H9 (cell line): ENCODE results near the gene CSTPP1. TPM values are rescaled to one million over a fixed set of nuclear protein-coding genes. Genes with fewer than 3 reads are reported as not detected.

Experiments
- DNase-seq: peaks from one replicate; pipeline ENCODE4 v3.0.0-alpha.2; 2017
- H2AFZ ChIP-seq: one replicate; pipeline ENCODE4 v1.6.1; 2013; ENCODE audit warnings: mild to moderate bottlenecking, low read length, control low read depth, moderate library complexity
- H2AK5ac ChIP-seq: 2 replicates; pipeline ENCODE4 v1.6.1; 2013; ENCODE audit warnings: low read length, control low read depth, mixed read lengths; ENCODE audit not compliant: insufficient read length
- H2BK120ac ChIP-seq: one replicate; pipeline ENCODE4 v1.6.1; 2013; ENCODE audit warnings: low read depth, mild to moderate bottlenecking, low read length, control low read depth, inconsistent platforms; ENCODE audit not compliant: poor library complexity, severe bottlenecking
- H2BK12ac ChIP-seq: 2 replicates; pipeline ENCODE4 v1.6.1; 2013; ENCODE audit warnings: low read length, control low read depth, mixed read lengths, low read depth; ENCODE audit not compliant: insufficient read length
- H2BK15ac ChIP-seq: 2 replicates; pipeline ENCODE4 v1.6.1; 2013; ENCODE audit warnings: low read depth, low read length, control low read depth
- H2BK20ac ChIP-seq: one replicate; pipeline ENCODE4 v1.6.1; 2013; ENCODE audit warnings: low read depth, mild to moderate bottlenecking, low read length, control low read depth, inconsistent platforms; ENCODE audit not compliant: poor library complexity, severe bottlenecking
- H2BK5ac ChIP-seq: 2 replicates; pipeline ENCODE4 v1.6.1; 2013; ENCODE audit warnings: low read length, control low read depth, mixed read lengths; ENCODE audit not compliant: insufficient read length
- H3K14ac ChIP-seq: 2 replicates; pipeline ENCODE4 v1.6.1; 2013; ENCODE audit warnings: low read length, control low read depth; ENCODE audit not compliant: insufficient read depth
- H3K18ac ChIP-seq: 2 replicates; pipeline ENCODE4 v1.6.1; 2013; ENCODE audit warnings: low read depth, mild to moderate bottlenecking, mixed read lengths, low read length, control low read depth; ENCODE audit not compliant: insufficient read length
- H3K23ac ChIP-seq: 2 replicates; pipeline ENCODE4 v1.6.1; 2013; ENCODE audit warnings: low read length, control low read depth, mixed read lengths, low read depth; ENCODE audit not compliant: insufficient read length
- H3K23me2 ChIP-seq: 2 replicates; pipeline ENCODE4 v1.6.1; 2013; ENCODE audit warnings: low read depth, mild to moderate bottlenecking, mixed read lengths, low read length, control low read depth; ENCODE audit not compliant: insufficient read length, poor library complexity, severe bottlenecking
- H3K27ac ChIP-seq: 2 replicates; pipeline ENCODE4 v1.5.1; 2013; ENCODE audit warnings: low read length, control low read depth, mixed read lengths, low read depth; ENCODE audit not compliant: insufficient read length
- H3K27me3 ChIP-seq: 2 replicates; pipeline ENCODE4 v1.6.1; 2013; ENCODE audit warnings: low read length, control low read depth, inconsistent platforms; ENCODE audit not compliant: insufficient read depth
- H3K4ac ChIP-seq: 2 replicates; pipeline ENCODE4 v1.6.1; 2013; ENCODE audit warnings: low read depth, mild to moderate bottlenecking, control low read depth, inconsistent platforms, low read length, moderate library complexity
- H3K4me1 ChIP-seq: 2 replicates; pipeline ENCODE4 v1.6.1; 2013; ENCODE audit warnings: low read length, control low read depth, inconsistent platforms; ENCODE audit not compliant: insufficient read depth
- H3K4me2 ChIP-seq: 2 replicates; pipeline ENCODE4 v1.6.1; 2013; ENCODE audit warnings: low read length, control low read depth, mixed read lengths; ENCODE audit not compliant: insufficient read length, insufficient read depth
- H3K56ac ChIP-seq: 2 replicates; pipeline ENCODE4 v1.6.1; 2013; ENCODE audit warnings: low read depth, mild to moderate bottlenecking, mixed read lengths, low read length, control low read depth; ENCODE audit not compliant: insufficient read length
- H3K79me1 ChIP-seq: 2 replicates; pipeline ENCODE4 v1.6.1; 2013; ENCODE audit warnings: low read depth, mild to moderate bottlenecking, moderate library complexity, low read length, control low read depth, inconsistent platforms; ENCODE audit not compliant: insufficient read depth, poor library complexity, severe bottlenecking
- H3K79me2 ChIP-seq: 2 replicates; pipeline ENCODE4 v1.6.1; 2013; ENCODE audit warnings: low read length, control low read depth, inconsistent platforms; ENCODE audit not compliant: insufficient read depth
- H3K9ac ChIP-seq: 2 replicates; pipeline ENCODE4 v1.6.1; 2013; ENCODE audit warnings: low read length, control low read depth, mixed read lengths; ENCODE audit not compliant: insufficient read length; ENCODE audit errors: extremely low read depth
- H3K9me3 ChIP-seq: one replicate; pipeline ENCODE4 v1.6.1; 2013; ENCODE audit warnings: low read depth, low read length, inconsistent platforms; ENCODE audit not compliant: control insufficient read depth
- H3T11ph ChIP-seq: one replicate; pipeline ENCODE4 v1.6.1; 2013; ENCODE audit warnings: mild to moderate bottlenecking, low read length, control low read depth, inconsistent platforms
- H4K20me1 ChIP-seq: one replicate; pipeline ENCODE4 v1.6.1; 2013; ENCODE audit not compliant: control insufficient read depth, insufficient read length, insufficient read depth
- H4K5ac ChIP-seq: 2 replicates; pipeline ENCODE4 v1.6.1; 2013; ENCODE audit warnings: low read depth, mild to moderate bottlenecking, mixed read lengths, low read length, control low read depth; ENCODE audit not compliant: insufficient read length
- H4K8ac ChIP-seq: replicated peaks from 2 replicates; pipeline ENCODE4 v1.6.1; 2013; ENCODE audit warnings: low read length, control low read depth, mixed read lengths, low read depth; ENCODE audit not compliant: insufficient read length
- H4K91ac ChIP-seq: 2 replicates; pipeline ENCODE4 v1.6.1; 2013; ENCODE audit warnings: low read depth, mild to moderate bottlenecking, moderate library complexity, mixed read lengths, low read length, control low read depth; ENCODE audit not compliant: insufficient read length
- H3K27ac Mint-ChIP-seq, 3 experiments: 2 replicates in 2 of 3; 3 replicates in 1 of 3; pipeline ENCODE4 v1.8.0; 2020 to 2021; ENCODE audit warnings: mixed read lengths in 3 of 3, mild to moderate bottlenecking in 1 of 3, moderate library complexity in 1 of 3
- H3K27me3 Mint-ChIP-seq: 2 replicates; pipeline ENCODE4 v1.8.0; 2021; ENCODE audit warnings: low read depth, mild to moderate bottlenecking, moderate library complexity, mixed read lengths
- H3K36me3 Mint-ChIP-seq, 3 experiments: 2 replicates in 2 of 3; 3 replicates in 1 of 3; pipeline ENCODE4 v1.8.0; 2020 to 2021; ENCODE audit warnings: low read depth in 3 of 3, mixed read lengths in 3 of 3; ENCODE audit not compliant: insufficient read depth in 1 of 3
- H3K4me1 Mint-ChIP-seq, 2 experiments: 2 replicates each; pipeline ENCODE4 v1.8.0; 2020; ENCODE audit warnings: mixed read lengths in 2 of 2
- H3K4me3 Mint-ChIP-seq, 2 experiments: 2 replicates in 1 of 2; 3 replicates in 1 of 2; pipeline ENCODE4 v1.8.0; 2020 to 2021; ENCODE audit warnings: mild to moderate bottlenecking in 2 of 2, mixed read lengths in 2 of 2, moderate library complexity in 1 of 2
- H3K9me3 Mint-ChIP-seq, 2 experiments: 2 replicates in 1 of 2; 3 replicates in 1 of 2; pipeline ENCODE4 v1.8.0; 2020; ENCODE audit warnings: mild to moderate bottlenecking in 2 of 2, mixed read lengths in 2 of 2, moderate library complexity in 1 of 2
- WGBS: extraction: QIAGEN DNeasy Blood & Tissue Kit; methylation state at CpG from one replicate; pipeline ENCODE4 v1.1.7; 2013; ENCODE audit warnings: missing lambda C conversion rate, low lambda C conversion rate, mixed read lengths; ENCODE audit not compliant: insufficient read length; ENCODE audit errors: extremely low coverage; 5-methylcytosine and 5-hydroxymethylcytosine counted together
- total RNA-seq: library from RNA; stranded (reverse); gene quantifications from 2 replicates; pipeline ENCODE4 v1.2.1, GENCODE V29; 2021
- TF ChIP-seq, protein P1 (sequence below): fragments of 200-600 bp; sonication (generic); conservative IDR thresholded peaks from 3 replicates; pipeline ENCODE4 v1.8.0; 2021; ENCODE audit warnings: antibody characterized with exemption, mild to moderate bottlenecking

The CSTPP1 gene
- total RNA-seq, 1 experiment from 2014 or later: 21.2 TPM

GRCh38 chr11:47179655-47179991 is 243.1 kb downstream of the CSTPP1 start:
- TF ChIP-seq, protein P1, sequence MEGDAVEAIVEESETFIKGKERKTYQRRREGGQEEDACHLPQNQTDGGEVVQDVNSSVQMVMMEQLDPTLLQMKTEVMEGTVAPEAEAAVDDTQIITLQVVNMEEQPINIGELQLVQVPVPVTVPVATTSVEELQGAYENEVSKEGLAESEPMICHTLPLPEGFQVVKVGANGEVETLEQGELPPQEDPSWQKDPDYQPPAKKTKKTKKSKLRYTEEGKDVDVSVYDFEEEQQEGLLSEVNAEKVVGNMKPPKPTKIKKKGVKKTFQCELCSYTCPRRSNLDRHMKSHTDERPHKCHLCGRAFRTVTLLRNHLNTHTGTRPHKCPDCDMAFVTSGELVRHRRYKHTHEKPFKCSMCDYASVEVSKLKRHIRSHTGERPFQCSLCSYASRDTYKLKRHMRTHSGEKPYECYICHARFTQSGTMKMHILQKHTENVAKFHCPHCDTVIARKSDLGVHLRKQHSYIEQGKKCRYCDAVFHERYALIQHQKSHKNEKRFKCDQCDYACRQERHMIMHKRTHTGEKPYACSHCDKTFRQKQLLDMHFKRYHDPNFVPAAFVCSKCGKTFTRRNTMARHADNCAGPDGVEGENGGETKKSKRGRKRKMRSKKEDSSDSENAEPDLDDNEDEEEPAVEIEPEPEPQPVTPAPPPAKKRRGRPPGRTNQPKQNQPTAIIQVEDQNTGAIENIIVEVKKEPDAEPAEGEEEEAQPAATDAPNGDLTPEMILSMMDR: peak; percentile 70
- H3K36me3 Mint-ChIP-seq: peaks cover 2 to 30% (median 27%) of the 10 kb centered on the region in 3 experiments; a peak in 5 of 7 replicates
- H3K27me3 Mint-ChIP-seq: no peaks in the 10 kb centered on the region
- peaks cover 15% of the 10 kb centered on the region; the same call in 1 of the 2 replicates for H3K79me2 ChIP-seq
- no peak overlapping the region for H2BK12ac ChIP-seq
- no peak overlapping the region for H2BK20ac ChIP-seq
- H4K91ac ChIP-seq: no peak overlapping the region
- H3K23ac ChIP-seq: no peak overlapping the region
- no peak overlapping the region for H3K4me2 ChIP-seq
- WGBS: no CpG with 5 or more reads among the region's 1 CpG
- H3K9me3 Mint-ChIP-seq: no peaks in the 10 kb centered on the region
- H3K14ac ChIP-seq: no peak overlapping the region
- H3K4me1 Mint-ChIP-seq: peaks cover 23 to 25% of the 10 kb centered on the region in 2 experiments
- H3K56ac ChIP-seq: no peak overlapping the region
- H3K9ac ChIP-seq: no peak overlapping the region
- H4K5ac ChIP-seq: no peak overlapping the region
- no peak overlapping the region for H2BK5ac ChIP-seq
- H2BK15ac ChIP-seq: no peak overlapping the region
- H4K8ac ChIP-seq: no peak overlapping the region
- H3K27me3 ChIP-seq: no peaks in the 10 kb centered on the region
- H3K4ac ChIP-seq: no peak overlapping the region
- H4K20me1 ChIP-seq: no peaks in the 10 kb centered on the region
- peak overlapping the region in 2 of 3 experiments; percentile 38 to 65; a peak in 3 of 7 replicates for H3K27ac Mint-ChIP-seq
- H2AK5ac ChIP-seq: no peak overlapping the region
- H2AFZ ChIP-seq: no peak overlapping the region
- H3K27ac ChIP-seq: no peak overlapping the region
- no peak overlapping the region for H3T11ph ChIP-seq
- H2BK120ac ChIP-seq: no peak overlapping the region
- H3K18ac ChIP-seq: no peak overlapping the region
- no peak overlapping the region for H3K4me3 Mint-ChIP-seq
- H3K4me1 ChIP-seq: peaks cover 5% of the 10 kb centered on the region; the same call in 1 of the 2 replicates
- H3K23me2 ChIP-seq: peaks cover 8% of the 10 kb centered on the region
- peaks cover 9% of the 10 kb centered on the region for H3K79me1 ChIP-seq
- no peaks in the 10 kb centered on the region for H3K9me3 ChIP-seq
- peak; percentile 76 for DNase-seq
